Inflammatory macrophage treated with lipopolysaccharide for 1 hour (primary cell): ENCODE data around the gene SPAG7.

Experiments used
- DNase-seq, 2 donors: peaks; one replicate each; pipeline ENCODE4 v3.0.0-alpha.2; 2020 to 2022

Gene SPAG7, protein sequence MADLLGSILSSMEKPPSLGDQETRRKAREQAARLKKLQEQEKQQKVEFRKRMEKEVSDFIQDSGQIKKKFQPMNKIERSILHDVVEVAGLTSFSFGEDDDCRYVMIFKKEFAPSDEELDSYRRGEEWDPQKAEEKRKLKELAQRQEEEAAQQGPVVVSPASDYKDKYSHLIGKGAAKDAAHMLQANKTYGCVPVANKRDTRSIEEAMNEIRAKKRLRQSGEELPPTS

DNA sequence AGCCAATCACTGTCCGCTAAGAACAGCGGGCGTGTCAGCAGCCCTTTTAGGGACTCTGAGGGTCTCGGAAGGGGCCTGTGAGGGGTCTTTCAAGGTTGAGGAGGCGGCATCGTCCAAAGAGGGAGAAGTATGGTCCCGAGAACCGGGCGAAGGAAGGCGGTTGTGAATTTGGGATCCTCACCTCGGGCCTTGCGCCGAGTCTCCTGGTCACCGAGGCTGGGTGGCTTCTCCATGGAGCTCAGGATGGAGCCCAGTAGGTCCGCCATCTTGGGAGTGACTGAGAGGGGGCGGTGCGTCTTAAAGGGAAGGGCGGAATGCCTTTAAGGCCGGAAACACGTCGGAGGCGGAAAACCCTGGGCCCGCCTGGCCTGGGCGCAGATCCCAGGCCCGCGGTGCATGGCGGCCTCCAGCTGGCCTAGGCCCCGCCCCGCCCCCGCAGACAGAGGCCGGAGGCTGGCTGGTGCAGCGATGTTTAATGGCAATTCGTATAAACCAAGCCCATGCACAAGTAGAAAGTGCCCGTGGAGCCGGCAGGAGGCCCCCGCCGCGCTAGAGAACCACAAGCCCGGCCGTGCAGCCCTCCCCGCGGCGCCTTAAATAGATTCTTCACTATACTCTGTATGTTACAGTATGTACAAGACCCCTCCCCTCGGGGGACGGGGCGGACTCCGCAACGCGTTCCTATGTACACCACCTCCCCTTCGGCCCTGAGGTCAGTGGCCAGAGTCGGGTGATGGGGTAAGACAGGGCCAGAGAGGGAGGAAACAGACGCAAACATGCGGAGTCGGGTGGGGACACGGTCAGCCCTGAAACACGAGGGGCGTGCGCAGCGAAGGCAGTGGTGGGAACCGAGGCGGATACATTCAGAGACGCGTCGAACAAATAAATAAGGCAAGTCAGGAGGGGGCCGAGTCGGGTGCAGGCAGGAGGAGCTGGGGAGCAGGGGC is at the start of gene SPAG7:
TSS of gene SPAG7 (minus strand) at position 279 of the 947 bp plus-strand sequence. CDS start at position 266, 13 bp downstream.
- peak; percentile 92 to 99 for DNase-seq

DNA sequence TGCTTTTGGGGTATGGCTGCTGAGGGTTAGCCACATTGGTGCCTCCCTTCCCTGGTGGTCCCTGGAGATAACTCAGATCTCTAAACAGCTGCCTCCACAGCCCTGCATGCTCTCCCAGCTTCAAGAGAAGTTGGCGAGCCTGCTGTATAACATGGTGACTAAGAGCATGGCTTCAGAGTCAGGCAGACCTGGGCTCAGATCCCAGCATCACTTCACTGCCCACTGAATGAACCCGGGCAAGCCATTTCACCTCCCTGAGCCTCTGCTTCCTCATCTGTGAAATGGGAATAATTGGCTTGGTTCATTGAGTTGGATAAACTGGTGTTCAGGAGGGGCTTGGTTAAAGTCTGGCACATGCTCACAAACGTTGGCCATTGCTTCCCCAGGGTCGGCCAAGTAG is 46.7 kb upstream of the SPAG7 start:
- DNase-seq = no peak

DNA sequence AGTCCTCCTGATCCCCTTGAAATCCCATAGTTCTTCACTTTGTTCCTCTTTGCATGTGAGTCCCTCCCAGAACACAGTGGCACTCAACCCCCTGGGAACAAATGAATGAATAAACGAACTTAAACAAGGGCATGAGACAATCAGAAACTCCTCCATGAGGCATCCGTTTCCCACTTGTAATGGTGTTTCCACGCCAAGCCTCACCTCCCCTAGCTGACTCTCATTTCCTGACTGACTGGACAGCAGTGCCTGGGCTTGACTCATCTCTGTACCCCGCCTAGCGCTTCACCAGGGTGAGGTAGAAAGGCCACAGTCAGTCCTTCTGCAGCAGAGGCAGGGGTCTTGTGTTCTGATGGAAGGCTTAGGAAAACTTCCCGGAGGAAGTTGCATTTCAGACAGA is 44.3 kb upstream of the SPAG7 start:
- peak in 1 of 2 donors; percentile 53 for DNase-seq

DNA sequence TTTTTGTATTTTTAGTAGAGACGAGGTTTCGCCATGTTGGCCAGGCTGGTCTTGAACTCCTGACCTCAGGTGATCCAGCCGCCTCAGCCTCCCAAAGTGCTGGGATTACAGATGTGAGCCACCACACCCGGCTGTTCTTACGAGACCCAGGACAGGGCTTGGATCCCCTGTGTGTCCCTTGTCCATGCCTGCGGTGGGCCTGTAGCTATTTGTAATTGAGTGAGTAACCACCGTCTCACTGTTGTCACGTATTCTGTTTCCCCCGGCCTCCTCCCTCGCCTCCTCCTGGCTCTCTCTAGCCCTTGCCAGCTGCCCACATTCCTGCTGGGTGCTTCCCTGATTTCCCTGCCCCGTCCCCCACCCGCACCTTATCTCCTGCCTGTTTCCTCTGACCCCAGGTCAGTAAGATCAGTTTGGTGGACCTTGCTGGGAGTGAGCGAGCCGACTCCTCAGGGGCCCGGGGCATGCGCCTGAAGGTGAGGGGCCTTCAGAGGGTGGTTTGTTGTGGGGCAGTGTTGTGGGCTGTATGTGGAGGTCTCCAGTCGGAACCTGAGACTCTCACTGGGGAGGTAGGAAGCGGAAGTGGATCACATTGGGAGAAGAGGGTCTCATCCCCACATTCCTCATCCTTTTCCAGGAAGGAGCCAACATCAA is 35.7 kb upstream of the SPAG7 start:
- no peak for DNase-seq

DNA sequence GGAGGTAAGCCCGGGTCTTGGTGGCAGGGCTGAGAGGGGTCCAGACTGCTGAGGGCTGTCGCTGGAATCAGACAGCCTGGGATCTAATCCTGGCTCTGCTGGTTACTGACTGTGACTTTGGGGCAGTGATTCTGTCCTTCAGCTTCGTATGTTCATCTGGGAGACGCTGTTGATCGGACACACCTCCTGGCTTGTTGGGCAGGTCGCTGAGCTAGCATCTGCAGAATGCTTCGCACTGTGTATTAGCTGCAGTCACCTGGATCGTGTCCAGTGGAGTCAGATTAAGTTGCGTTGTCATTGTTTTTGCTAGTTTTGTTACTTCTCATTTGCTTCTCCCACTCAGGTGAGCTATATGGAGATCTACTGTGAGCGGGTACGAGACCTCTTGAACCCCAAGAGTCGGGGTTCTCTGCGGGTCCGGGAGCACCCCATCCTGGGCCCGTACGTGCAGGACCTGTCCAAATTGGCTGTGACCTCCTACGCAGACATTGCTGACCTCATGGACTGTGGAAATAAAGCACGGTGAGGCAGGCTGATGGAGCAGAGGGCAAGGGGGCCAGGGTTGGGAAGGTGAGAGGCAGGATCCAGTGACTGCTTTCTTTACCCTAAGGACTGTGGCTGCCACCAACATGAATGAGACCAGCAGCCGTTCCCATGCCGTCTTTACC is 34.6 kb upstream of the SPAG7 start:
- no peak for DNase-seq

DNA sequence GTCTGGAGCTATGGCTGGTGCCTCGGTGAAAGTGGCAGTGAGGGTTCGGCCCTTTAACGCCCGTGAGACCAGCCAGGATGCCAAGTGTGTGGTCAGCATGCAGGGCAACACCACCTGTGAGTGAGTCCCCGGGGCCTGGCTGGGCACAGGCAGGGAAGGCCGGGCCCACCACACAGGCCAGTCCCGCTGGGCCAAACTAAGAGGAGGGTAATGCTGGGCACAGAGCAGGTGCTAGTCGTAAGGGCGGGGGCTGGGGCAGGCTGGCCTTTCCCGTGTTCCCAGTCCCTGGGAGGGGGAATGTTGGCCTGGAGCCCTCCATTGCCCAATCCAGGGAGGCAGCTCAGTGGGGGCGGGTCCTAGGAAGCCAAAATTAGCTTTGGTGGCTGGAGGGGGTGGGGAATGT is 32.6 kb upstream of the SPAG7 start:
- no peak for DNase-seq

DNA sequence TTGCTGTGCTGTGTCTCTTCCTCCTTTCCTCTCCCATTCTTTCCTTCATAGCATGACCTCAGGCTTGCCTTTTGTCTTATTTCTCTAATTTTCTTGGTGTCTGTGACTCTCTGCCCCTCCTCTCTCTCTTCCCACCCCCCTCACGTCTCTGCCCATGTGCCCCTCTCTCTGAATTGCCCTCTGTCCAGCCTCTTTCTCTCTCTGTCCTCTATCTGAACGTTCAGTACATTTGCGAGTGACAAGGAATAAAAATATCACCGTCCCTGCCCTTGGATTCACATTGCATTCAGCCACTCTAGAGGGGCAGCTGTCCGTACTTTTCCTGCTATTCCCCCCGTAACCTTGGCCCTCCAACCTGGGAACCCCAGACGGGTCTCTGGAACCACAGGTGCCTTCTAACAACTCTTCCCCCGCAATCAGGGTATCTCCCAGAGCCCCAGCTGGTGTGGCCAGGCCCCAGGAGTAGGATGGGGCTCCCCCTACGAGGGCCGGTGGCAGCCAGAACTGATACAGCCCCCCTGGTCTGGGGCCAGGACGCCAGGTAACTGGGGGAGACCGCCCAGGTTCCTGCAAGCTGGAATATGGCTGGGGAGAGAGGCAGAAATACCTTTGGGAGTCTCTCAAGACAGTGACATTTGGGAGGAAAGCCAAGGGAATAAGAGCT is 31.9 kb upstream of the SPAG7 start:
- DNase-seq = no peak

DNA sequence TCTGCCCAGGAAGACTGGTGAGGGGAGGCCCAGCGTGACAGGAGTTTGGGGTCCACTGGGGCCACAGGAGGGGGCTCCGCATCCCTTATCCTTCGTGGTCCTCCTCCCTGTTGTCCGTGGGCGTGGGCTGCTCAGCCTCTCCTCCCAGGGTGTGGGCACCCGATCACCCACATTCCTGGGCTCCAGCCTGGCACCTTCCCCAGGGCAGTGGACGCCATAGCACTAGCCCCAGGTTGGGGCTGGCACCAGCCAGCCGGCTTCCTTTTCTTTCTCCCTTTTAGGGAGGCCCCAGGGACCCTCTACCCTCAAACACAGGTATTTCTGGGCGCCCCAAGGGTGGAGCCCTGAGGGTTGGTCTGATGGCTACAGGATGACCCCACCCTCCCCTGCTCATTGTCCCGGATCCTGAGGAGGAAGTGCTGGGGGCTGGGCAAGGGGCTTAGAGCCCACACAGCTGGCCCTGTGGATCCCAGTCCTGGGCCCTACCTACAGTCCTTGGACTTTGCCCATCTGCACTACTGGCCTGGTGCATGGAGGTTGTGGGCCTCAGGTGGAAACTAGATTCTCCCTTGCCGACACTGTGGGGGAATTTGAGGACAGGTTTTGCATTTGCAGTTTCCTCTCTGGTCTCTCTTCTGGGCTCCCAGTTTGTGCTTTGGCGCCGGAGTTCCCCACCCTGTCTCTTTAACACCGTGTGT is 31.3 kb upstream of the SPAG7 start:
- DNase-seq = no peak

DNA sequence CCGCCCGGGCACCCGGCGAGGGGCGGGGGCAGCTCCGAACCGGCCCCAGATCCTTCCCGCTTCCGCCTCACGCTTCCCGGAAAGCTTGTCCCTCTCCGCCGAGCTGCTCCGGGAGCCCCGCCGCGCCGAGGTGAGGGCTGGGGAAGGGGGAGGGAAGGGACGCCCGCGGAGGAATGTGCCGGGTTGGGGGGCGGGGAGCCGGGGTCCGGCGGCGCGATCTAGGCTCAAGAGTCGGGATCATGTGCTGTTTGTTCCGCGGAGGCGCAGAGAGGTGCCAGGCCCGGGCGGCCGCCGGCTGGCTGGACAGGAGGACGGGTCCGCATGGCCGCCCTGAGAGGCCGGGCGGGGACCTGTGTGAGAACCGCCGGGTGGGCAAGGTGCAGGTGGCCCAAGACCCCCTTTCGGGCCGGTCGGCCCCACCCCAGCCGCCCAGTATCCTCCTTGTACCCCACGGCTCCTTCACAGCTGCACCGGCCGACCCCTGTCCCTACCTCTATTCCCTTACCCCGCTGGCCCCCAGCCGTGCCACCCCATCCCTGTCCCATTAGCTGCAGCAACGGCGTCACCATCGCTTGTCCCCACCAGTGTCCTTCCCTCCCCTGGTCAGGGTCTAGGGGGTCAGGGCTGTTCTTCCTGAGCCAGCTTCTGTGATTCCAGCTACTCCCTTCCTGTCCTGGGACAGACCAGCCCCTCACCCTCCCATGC is 30.6 kb upstream of the SPAG7 start:
- no peak for DNase-seq

DNA sequence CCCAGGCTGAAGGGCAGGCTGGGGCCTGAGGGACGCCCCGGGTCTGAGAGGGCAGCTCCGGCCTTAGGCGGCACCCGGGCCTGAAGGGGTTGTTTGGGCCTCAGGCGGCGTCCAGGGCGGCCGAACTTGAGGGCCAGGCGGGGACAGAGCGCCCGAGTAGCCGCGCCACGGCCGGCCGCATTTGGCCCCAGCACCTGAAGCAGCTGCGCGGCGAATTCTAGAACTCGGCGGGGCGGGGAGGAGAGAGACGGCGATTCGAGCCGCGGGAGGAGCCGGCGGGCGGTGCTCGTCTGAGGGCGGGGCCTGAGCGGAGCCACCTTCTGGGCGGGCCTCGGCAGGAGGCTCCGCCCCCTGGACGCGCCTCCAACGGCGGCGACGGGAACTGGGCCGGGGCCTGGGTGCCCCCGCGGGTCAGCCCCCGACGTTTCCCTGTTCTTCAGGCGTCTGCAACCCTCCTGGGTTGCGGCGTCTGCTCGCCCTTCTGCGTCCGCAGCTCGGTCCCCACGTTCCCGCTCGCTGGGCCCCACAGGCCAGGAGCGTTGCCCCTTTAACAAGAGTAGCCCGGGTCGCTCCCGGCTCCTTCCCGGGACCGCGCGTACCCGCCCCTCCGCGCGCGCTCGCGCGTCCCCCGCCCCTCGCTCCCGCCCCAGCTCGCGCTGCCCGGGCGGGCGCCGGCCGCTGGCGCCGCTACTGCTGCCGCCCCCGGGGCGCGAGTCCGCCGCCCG is 29.8 kb upstream of the SPAG7 start, which contains the start of the genes INCA1 and KIF1C:
TSS of gene INCA1 (minus strand) at position 221 of the 725 bp plus-strand sequence. CDS start 3,085 bp downstream, outside the sequence.
TSS of gene KIF1C (plus strand) at position 649 of the 725 bp plus-strand sequence. CDS start 2,297 bp downstream, outside the sequence.
- DNase-seq = peak; percentile 82 to 91

DNA sequence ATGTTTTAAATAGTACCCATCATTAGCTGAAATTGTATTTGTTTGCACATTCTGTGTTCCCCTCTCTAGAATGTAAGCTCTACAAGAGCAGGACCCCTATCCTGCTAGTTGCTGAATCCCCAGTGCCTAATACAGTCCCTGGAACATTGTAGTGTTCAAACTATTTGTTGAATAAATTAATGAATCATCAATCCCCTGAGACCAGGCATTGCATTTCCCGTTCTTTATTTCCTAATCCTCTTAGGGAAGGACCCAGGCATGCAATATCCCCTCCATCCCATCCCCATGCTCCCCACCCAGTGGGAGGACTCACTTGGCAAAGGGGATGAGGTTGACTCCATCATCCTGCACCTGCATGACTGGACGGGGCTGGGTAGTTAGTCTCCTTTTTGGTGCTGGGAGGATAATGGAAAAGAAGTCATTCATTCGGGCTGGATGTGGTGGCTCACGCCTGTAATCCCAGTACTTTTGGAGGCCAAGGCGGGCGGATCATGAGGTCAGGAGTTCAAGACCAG is 26.5 kb upstream of the SPAG7 start:
- no peak for DNase-seq

DNA sequence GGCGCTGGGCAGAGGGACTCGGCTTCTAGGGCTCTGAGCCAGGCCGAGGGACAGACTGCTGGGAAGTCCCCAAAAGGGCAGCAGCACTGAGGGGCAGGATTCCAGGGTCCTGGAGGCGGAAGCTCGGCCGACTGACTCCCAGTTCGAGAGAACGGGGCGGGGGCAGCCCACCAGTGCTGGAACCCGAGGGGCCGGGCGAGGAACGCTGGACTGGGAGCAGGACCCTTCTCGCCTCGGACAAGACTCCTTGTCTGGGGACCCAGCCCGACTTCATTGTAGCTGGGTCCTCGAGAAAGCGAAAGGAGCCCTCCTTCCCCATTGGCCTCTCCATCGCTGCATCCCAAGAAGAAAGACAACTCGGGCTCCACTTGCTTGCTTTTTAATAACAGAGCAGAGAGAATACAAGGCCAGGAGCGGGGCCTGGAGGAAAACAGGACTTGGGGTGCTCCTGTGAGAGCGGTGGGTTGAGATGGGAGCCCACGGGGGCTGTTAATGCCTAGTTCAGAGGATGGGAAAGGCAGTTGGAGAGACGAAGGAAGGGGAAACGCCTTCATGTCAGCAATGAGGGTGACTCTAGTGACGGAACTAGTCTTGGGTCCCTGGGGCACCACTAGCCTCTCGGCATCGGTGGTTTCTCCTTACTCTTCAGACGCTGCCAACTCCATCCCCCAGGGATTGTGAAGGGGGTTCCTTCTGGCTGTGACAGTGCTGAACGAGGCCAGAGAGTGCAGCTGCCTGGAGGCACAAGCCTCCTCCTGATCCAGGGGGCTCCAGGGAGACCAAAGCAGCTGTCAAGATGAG is 20.4 kb upstream of the SPAG7 start:
- DNase-seq = no peak

DNA sequence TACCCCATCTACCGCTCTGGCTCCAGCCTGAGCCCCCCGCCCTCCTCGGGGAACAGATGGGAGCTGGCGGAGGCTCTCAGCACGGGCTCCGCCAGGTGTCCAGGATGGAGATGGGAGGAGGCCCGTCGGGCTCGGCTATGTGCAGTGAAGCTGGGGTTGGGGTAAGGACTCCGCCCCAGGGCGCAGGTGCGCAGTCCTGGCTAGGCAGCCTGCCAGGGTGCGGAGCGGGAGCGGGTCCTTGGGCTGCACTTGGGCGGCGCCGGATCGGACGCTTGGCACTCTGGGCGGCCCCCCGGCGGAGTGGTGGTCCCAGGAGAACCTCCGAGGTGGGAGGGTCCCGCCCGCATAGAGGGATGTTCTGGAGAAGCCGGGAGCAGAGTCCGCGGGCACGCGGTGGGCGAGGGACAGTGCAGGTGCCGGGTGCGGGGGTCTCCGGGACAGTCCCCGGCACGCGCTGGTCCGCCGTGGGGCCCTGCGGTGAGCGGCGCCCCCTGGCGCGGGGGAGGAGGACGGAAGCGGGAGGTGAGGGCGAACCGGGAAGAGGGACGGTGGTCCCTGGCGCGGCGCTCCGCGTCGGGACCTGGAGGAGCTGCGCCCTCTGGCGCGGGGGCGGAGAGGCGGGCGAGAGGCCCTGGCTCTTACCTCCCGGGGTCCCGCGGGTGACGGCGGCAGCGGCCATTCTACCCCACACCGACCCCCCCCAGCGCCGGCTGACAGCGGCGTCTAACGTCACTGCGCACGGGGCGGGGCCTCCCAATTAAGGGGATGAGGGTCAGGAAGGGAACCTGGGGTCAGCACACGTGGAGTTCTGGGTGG is 19.5 kb upstream of the SPAG7 start, which contains the start of gene CAMTA2:
TSS of gene CAMTA2 (minus strand) at position 725 of the 816 bp plus-strand sequence. CDS start 1,453 bp downstream, outside the sequence.
- DNase-seq = peak; percentile 83 to 84

DNA sequence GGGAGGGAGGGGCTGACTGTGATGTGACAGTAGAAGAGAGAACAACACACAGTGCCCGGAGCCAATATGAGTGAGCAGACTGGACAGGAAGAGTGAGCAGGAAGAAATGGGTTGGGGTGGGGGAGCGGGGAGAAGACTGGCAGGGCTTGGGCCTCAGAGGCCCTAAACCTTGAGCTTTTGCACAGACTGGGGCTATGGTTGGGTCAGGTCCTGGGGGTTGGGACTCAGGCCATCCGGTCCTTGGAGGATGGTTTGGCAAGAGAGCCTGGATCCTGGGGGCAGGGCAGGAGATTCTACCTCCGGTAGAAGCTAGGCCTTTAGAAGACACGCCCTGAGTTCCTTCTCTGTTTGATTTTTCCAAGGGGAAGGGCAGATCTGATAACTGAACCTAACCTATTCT is 18.8 kb upstream of the SPAG7 start:
- no peak for DNase-seq

DNA sequence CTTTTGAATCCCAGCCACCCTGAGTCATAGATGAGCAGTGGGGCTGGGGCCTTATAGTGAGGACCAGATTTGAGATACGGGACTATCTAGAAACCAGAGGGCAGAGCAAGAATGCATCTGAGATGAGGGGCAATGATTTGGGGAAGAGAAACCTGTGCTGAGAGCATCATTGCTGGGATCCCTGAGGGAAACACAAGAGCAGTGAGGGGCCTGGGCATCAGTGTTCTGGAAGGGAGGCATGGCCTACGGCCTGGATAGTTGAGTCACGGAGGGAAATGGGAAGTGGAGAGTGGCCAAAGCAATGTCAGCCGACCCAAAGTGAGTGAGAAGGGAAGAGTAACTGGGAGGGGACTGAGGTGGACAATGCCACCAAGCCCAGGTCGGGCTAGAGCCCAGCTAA is 14.7 kb upstream of the SPAG7 start:
- no peak for DNase-seq

DNA sequence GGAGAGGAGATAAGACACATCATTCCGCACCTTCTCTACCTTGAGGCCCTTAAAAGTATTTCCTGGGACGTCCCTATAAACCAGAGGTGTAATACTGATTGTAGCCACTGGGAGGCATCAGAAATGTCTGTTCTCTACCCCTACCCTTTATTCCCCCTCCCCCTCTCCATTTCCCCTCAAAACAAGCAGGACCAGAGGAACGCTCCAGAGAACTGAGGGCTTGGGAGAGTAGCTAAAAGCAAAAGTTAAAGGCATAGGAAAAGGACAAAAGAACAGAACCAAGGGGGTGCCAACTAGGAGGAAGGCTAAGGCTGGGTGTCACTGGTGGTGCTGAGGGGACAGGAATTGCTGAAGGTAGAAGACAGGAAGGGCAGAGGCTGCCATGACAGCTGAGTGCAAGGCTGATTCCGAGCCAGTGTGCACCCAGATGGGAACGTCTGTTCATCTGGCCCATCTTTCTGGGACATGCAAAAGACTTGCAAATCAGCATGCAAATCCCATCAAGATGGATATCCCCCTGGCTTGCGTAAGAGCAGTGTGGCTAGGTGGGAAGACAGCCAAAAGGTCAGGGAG is 13.1 kb upstream of the SPAG7 start:
- DNase-seq = peak; percentile 38 to 70

DNA sequence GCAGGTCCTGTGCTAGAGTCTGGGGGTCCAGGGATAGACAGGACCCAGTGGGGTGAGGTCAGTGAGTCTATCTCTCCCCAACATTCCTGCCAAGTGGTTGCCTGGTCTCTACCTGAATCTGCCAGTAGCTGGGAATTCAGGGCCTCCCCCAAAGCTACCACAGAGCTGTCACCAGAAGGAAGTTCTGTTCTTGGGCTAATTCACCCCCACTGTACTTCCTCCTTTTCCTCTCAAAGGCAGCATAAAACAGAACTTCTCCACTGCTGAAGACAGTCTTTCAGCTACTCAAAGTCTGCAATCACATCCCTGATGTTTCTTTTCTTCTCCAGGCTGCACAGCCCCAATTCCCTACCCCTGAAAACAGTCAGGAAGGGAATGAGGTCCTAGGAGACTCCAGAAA is 11.1 kb upstream of the SPAG7 start:
- DNase-seq = peak; percentile 69 to 75
